Measurements from ENCODE around the gene IRX4. TPM values are rescaled to one million over a fixed set of nuclear protein-coding genes. Genes with fewer than 3 reads are reported as not detected.

The IRX4 gene
- polyA plus RNA-seq, 3 donors: 0.39 to 0.61 (median 0.55) TPM

- no peak for DNase-seq (ENCODE audit: extremely low read depth in 1 of 11, low read depth in 9 of 11, low spot score in 4 of 11)
Observed at GRCh38 chr5:1916041-1917001, 33.6 kb upstream of the IRX4 start.

GRCh38 chr5:1915316-1915715 lies 32.6 kb upstream of the IRX4 start:
- DNase-seq (ENCODE audit: extremely low read depth in 1 of 11, low read depth in 9 of 11, low spot score in 4 of 11): no peak

GRCh38 chr5:1914471-1914870 lies 31.7 kb upstream of the IRX4 start:
- DNase-seq (ENCODE audit: extremely low read depth in 1 of 11, low read depth in 9 of 11, low spot score in 4 of 11): no peak

- no peak for DNase-seq (ENCODE audit: extremely low read depth in 1 of 11, low read depth in 9 of 11, low spot score in 4 of 11)
Observed at GRCh38 chr5:1913578-1913977, 30.9 kb upstream of the IRX4 start.

- no peak for DNase-seq (ENCODE audit: extremely low read depth in 1 of 11, low read depth in 9 of 11, low spot score in 4 of 11)
Observed at GRCh38 chr5:1912951-1913565, 30.3 kb upstream of the IRX4 start.

GRCh38 chr5:1911773-1912235 lies 29.1 kb upstream of the IRX4 start:
- DNase-seq (ENCODE audit: extremely low read depth in 1 of 11, low read depth in 9 of 11, low spot score in 4 of 11): no peak

GRCh38 chr5:1910861-1911772 lies 28.4 kb upstream of the IRX4 start:
- no peak for DNase-seq (ENCODE audit: extremely low read depth in 1 of 11, low read depth in 9 of 11, low spot score in 4 of 11)

GRCh38 chr5:1910081-1910760 lies 27.5 kb upstream of the IRX4 start:
- no peak for DNase-seq (ENCODE audit: extremely low read depth in 1 of 11, low read depth in 9 of 11, low spot score in 4 of 11)

- no peak for DNase-seq (ENCODE audit: extremely low read depth in 1 of 11, low read depth in 9 of 11, low spot score in 4 of 11)
Observed at GRCh38 chr5:1909346-1909985, 26.7 kb upstream of the IRX4 start.

GRCh38 chr5:1908931-1909330 lies 26.2 kb upstream of the IRX4 start:
- no peak for DNase-seq (ENCODE audit: extremely low read depth in 1 of 11, low read depth in 9 of 11, low spot score in 4 of 11)

GRCh38 chr5:1907616-1908015 lies 24.9 kb upstream of the IRX4 start:
- no peak for DNase-seq (ENCODE audit: extremely low read depth in 1 of 11, low read depth in 9 of 11, low spot score in 4 of 11)

GRCh38 chr5:1905108-1905507 lies 22.4 kb upstream of the IRX4 start:
- no peak for DNase-seq (ENCODE audit: extremely low read depth in 1 of 11, low read depth in 9 of 11, low spot score in 4 of 11)

GRCh38 chr5:1901983-1902382 lies 19.3 kb upstream of the IRX4 start:
- no peak for DNase-seq (ENCODE audit: extremely low read depth in 1 of 11, low read depth in 9 of 11, low spot score in 4 of 11)

GRCh38 chr5:1901061-1901460 lies 18.3 kb upstream of the IRX4 start:
- no peak for DNase-seq (ENCODE audit: extremely low read depth in 1 of 11, low read depth in 9 of 11, low spot score in 4 of 11)

- DNase-seq (ENCODE audit: extremely low read depth in 1 of 11, low read depth in 9 of 11, low spot score in 4 of 11): no peak
Observed at GRCh38 chr5:1899201-1899600, 16.5 kb upstream of the IRX4 start.

- DNase-seq (ENCODE audit: extremely low read depth in 1 of 11, low read depth in 9 of 11, low spot score in 4 of 11): no peak
Observed at GRCh38 chr5:1897816-1898450, 15.2 kb upstream of the IRX4 start.

- no peak for DNase-seq (ENCODE audit: extremely low read depth in 1 of 11, low read depth in 9 of 11, low spot score in 4 of 11)
Observed at GRCh38 chr5:1897386-1897785, 14.7 kb upstream of the IRX4 start.

Data from renal cortex interstitium (tissue), 11 donors.